Measurements from ENCODE around the gene GEMIN5.

GEMIN5 gene

GRCh38 chr5:154884424-154884823 lies 53.6 kb downstream of the GEMIN5 start:
- DNase-seq = no peak

DNA sequence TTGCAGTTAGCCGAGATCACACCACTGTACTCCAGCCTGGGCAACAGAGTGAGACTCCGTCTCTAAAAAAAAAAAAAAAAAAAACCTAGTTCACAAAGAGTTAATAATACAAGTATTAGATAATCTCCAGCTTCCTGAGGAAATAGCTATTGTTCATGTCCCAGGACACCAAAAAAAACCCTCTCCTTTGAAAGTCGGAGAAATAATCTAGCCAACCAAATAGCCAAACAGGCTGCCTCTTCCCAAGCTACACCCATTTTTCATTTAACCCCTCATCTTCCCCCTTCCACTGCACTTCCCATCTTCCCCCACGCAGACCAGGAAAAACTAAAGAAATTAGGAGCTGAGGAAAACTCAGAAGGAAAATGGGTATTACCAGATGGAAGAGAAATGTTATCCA lies 56.0 kb downstream of the GEMIN5 start:
- no peak for DNase-seq

- no peak for DNase-seq
Observed at GRCh38 chr5:154878642-154879335, 59.2 kb downstream of the GEMIN5 start.

GRCh38 chr5:154873791-154874331 lies 64.2 kb downstream of the GEMIN5 start:
- DNase-seq = no peak

- DNase-seq = no peak
Observed at GRCh38 chr5:154871734-154872133, 66.3 kb downstream of the GEMIN5 start.

DNA sequence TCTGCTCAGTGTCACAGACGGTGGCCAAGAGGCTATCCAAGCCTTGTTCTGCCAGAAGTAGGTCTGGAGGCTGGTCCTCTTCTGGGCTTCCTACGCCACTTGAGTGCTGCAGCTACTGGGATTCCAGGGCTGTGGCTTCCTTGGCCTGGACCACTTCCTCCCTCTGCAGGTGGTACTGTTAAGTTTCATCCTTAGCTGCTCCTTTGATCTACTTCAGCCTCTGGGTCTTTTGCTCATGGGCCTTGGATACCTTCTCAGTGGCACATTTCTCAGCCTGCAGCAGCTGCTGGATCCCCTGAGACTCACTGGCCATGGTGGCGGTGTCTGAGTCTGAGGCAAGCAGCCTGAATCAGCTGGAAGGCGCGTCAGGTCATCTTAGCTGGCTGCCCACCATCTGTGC lies 69.3 kb downstream of the GEMIN5 start:
- no peak for DNase-seq

- DNase-seq = no peak
Observed at GRCh38 chr5:154866841-154867240, 71.2 kb downstream of the GEMIN5 start.

DNA sequence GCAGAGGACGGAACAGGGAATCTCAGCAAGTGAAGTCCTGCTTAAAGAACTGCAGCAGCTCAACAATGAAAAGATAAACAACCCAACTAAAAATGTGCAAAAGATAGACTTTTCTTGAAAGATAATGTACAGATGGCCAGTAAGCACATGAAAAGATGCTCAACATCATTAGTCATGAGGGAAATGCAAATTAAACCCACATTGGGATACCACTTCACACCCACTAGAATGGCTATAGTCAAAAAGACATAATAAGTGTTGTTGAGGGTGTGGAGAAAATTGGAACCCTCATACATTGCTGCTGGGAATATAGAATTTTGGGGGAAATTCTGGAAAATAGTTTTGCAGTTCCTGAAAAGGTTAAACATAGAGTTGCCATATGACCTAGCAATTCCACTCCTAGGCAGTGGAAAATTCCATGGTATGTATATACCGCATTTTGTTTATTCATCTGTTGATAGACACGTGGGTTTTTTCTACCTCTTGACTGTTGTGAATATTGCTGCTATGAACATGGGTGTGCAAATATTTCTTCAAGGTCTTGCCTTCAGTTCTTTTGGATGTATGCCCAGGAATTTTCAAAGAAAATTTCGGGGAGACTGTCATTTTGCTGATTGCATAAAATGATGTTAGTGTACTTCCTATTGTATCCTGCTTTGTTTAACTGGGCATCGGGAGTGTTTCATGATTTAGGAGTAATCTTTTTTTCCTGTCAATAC lies 72.4 kb downstream of the GEMIN5 start:
- no peak for DNase-seq

- no peak for DNase-seq
Observed at GRCh38 chr5:154863291-154864080, 74.5 kb downstream of the GEMIN5 start.

- DNase-seq = no peak
Observed at GRCh38 chr5:154862766-154863165, 75.2 kb downstream of the GEMIN5 start.

DNA sequence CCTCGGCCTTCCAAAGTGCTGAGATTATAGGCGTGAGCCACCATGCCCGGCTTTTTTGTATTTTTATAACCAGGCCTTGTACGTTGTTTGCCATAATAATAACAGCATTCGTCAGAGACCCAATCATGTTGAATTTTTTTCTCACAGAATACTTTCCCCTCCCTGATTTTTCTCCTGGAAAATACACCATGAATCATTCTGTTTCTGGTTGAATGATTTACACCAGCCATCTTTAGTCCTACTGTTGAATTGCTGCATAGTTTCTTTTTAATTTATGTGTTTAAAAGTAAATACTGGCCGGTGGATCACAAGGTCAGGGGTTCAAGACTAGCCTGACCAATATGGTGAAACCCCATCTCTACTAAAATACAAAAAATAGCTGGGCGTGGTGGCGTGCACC lies 76.1 kb downstream of the GEMIN5 start:
- no peak for DNase-seq

- no peak for DNase-seq
Observed at GRCh38 chr5:154860765-154861164, 77.2 kb downstream of the GEMIN5 start.

DNA sequence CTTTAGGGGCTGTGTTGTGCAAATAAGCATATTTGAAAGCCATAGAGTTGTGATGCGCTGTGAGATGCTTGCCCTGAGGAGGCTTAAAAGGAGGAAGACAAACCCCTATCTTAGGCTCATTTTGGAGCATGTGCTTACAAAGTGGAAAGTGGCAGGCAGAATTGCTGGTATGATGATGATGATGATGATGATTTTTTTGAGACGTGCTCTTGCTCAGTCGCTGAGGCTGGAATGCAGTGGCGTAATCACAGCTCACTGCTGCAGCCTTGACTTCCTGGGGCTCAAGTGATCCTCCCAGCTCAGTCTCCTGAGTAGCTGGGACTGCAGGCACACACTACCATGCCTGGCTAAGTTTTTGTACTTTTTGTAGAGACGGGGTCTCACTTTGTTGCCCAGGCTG lies 77.9 kb downstream of the GEMIN5 start:
- DNase-seq = no peak

DNA sequence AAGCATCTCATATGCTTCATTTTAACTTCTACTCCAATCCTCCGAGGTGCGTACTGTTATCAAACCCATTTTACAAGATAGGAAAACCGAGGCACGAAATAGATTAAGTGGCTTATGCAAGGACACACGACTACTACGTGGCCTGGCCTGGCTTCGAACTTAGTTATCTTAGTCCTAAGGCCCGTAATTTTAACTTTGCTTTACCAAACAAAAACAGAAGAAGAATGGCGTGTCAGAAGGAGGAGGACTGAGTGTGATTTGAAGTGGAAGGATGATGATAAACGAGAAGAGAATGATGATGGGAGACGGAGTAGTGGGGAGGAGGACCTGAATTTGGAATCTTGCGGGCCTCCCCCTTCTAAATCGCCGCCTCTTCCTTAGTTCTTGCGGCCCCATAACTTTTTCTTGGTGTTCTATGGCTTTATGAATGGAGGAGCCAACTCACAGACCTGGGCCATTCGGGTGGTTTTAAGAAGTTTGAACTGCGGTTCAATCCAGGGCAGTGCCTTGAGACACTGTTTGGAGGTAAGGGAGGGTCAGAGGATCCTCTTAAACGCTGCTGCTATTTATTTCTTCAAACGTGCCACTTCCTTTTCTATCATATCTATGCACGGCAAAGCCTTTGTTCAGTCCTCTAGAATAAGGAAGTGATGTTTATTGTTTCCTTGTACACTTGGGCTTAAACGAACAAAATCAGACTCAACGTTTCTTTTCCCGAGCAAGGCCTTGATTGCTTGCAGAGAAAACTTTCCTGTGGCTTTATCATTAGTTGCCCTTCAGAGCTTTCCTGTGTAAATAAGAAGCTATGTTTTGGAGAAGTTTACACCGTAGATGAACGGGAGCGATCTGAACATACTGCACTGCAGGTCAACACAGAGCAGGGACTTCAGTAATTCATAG lies 78.8 kb downstream of the GEMIN5 start:
- DNase-seq = no peak

GRCh38 chr5:154858297-154858971 lies 79.6 kb downstream of the GEMIN5 start, which contains the start of gene CNOT8:
Gene CNOT8, plus strand, starts transcription at chr5:154858627. Its CDS starts 4,652 bp downstream, at chr5:154863279.
- peak; percentile 76 for DNase-seq

DNA sequence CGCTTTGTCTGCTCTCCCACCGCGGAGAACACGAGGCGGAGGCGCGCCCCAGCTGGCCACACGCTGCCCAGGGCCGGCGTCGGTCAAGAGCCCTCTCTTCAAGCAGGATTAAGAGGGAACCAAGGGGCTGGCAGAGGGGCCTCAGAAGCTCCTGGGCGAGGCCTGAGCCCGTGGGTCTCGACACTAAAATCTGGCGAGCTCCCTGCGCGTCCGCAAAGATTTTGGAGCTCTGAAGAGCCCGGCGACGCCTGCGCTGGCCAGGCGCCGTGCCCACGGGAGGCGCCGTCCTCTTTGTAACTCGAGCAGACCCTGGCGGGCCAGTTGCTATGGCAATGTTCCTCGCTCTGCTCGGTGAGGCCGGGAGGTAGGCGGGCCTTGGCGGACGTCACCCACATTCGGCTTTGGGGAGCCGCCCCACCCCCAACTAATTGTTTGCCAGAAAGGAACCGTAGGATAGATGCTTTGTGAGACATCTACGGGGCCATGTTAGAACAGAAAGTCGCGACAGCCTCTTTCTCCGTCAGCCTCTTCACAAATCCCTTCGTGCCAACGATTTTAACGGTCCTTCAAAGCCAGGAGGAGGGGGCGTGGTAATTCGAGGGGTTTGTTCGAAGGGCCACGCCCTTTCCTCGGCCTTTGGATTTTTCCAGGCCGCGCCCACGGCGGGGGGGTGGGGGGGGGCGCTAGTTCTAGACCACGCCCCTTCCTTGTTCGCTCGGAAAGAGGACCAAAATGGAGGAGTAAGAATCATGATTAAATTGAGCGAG lies 80.3 kb downstream of the GEMIN5 start:
- peak; percentile 94 for DNase-seq

GRCh38 chr5:154851351-154851750 lies 86.7 kb downstream of the GEMIN5 start:
- no peak for DNase-seq

GRCh38 chr5:154850255-154851062 lies 87.6 kb downstream of the GEMIN5 start, which contains the start of gene FAXDC2:
Gene FAXDC2, minus strand, starts transcription at chr5:154850603. Its CDS starts 12,425 bp downstream, at chr5:154838178.
- no peak for DNase-seq

DNA sequence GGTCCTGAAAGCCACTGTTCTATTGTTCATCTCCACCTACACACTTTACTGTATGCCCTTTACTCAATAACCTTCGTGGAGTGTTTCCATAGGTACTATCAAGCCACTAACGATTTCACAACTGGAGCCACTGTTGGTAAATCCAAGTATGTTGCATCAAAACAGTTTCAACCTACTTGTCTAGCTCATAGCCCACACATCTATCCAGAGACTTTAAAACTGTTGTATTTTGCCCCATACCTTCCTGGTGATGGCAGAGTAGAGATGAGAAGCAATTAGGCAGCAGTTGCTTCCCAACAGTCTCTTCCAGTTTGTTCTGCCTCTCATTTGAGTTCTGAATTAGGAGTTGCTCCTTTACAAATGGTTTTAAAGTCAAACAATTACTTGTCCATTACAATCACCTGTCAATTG lies 88.2 kb downstream of the GEMIN5 start:
- no peak for DNase-seq

- DNase-seq = no peak
Observed at GRCh38 chr5:154849264-154849785, 88.7 kb downstream of the GEMIN5 start.
